ENCODE measurements around the gene ITGAE.
"Not testable (repeated sequence)": the region's sequence is repeated elsewhere in the genome, so short reads cannot be mapped to it uniquely, and the experiment has no call there.

The ITGAE gene

GRCh38 chr17:3788200-3788599 is 12.8 kb downstream of the ITGAE start:
- 100% methylated on average over 2 of the region's 2 CpGs for WGBS
- Histone ChIP-seq H3K27me3 (ENCODE audit: insufficient read depth, low read length) (no peaks in the 10 kb centered on the region), H3K4me3 (ENCODE audit: low read length) (no peak overlapping the region), H3K27ac (ENCODE audit: low read depth, low read length) (no peak overlapping the region), H3K36me3 (ENCODE audit: insufficient read depth, low read length) (no peaks in the 10 kb centered on the region), H3K9me3 (ENCODE audit: insufficient read depth, low read depth, low read length) (no peaks in the 10 kb centered on the region), H3K9ac (ENCODE audit: low read depth, low read length) (no peak overlapping the region), H3K4me1 (ENCODE audit: insufficient read depth, low read length) (no peaks in the 10 kb centered on the region)

- 91% methylated on average over 4 of the region's 5 CpGs for WGBS
- H3K36me3 ChIP-seq (ENCODE audit: insufficient read depth, low read length); H3K9ac ChIP-seq (ENCODE audit: low read depth, low read length); H3K27ac ChIP-seq (ENCODE audit: low read depth, low read length); H3K27me3 ChIP-seq (ENCODE audit: insufficient read depth, low read length); H3K4me3 ChIP-seq (ENCODE audit: low read length); H3K9me3 ChIP-seq (ENCODE audit: insufficient read depth, low read depth, low read length); H3K4me1 ChIP-seq (ENCODE audit: insufficient read depth, low read length): not testable (repeated sequence)
Measured at GRCh38 chr17:3785323-3785722, 15.7 kb downstream of the ITGAE start.

GRCh38 chr17:3782751-3783150 is 18.2 kb downstream of the ITGAE start:
- H3K27me3 ChIP-seq (ENCODE audit: insufficient read depth, low read length) = no peaks in the 10 kb centered on the region
- no peaks in the 10 kb centered on the region for H3K36me3 ChIP-seq (ENCODE audit: insufficient read depth, low read length)
- H3K27ac ChIP-seq (ENCODE audit: low read depth, low read length) = no peak overlapping the region
- 91% methylated on average over 8 of the region's 8 CpGs for WGBS
- no peak overlapping the region for H3K4me3 ChIP-seq (ENCODE audit: low read length)
- H3K4me1 ChIP-seq (ENCODE audit: insufficient read depth, low read length) = no peaks in the 10 kb centered on the region
- no peaks in the 10 kb centered on the region for H3K9me3 ChIP-seq (ENCODE audit: insufficient read depth, low read depth, low read length)
- H3K9ac ChIP-seq (ENCODE audit: low read depth, low read length) = no peak overlapping the region

- WGBS = 94% methylated on average over 5 of the region's 6 CpGs
- H3K27ac ChIP-seq (ENCODE audit: low read depth, low read length) = no peak overlapping the region
- no peaks in the 10 kb centered on the region for H3K4me1 ChIP-seq (ENCODE audit: insufficient read depth, low read length)
Measured at GRCh38 chr17:3780986-3781385, 20.0 kb downstream of the ITGAE start.

GRCh38 chr17:3777366-3778120 is 23.4 kb downstream of the ITGAE start:
- Histone ChIP-seq H3K9me3 (ENCODE audit: insufficient read depth, low read depth, low read length) (no peaks in the 10 kb centered on the region), H3K27me3 (ENCODE audit: insufficient read depth, low read length) (no peaks in the 10 kb centered on the region), H3K36me3 (ENCODE audit: insufficient read depth, low read length) (no peaks in the 10 kb centered on the region), H3K4me3 (ENCODE audit: low read length) (no peak overlapping the region), H3K27ac (ENCODE audit: low read depth, low read length) (no peak overlapping the region), H3K4me1 (ENCODE audit: insufficient read depth, low read length) (no peaks in the 10 kb centered on the region), H3K9ac (ENCODE audit: low read depth, low read length) (no peak overlapping the region)
- WGBS = 93% methylated on average over 20 of the region's 20 CpGs

More at GRCh38 chr17:3780986-3781385, 20.0 kb downstream of the ITGAE start:
- H3K36me3 ChIP-seq (ENCODE audit: insufficient read depth, low read length) = no peaks in the 10 kb centered on the region
- no peak overlapping the region for H3K4me3 ChIP-seq (ENCODE audit: low read length)
- H3K9me3 ChIP-seq (ENCODE audit: insufficient read depth, low read depth, low read length) = no peaks in the 10 kb centered on the region
- H3K9ac ChIP-seq (ENCODE audit: low read depth, low read length) = no peak overlapping the region
- H3K27me3 ChIP-seq (ENCODE audit: insufficient read depth, low read length) = no peaks in the 10 kb centered on the region

- no peaks in the 10 kb centered on the region for H3K27me3 ChIP-seq (ENCODE audit: insufficient read depth, low read length)
- no peaks in the 10 kb centered on the region for H3K9me3 ChIP-seq (ENCODE audit: insufficient read depth, low read depth, low read length)
- H3K4me1 ChIP-seq (ENCODE audit: insufficient read depth, low read length) = no peaks in the 10 kb centered on the region
- H3K36me3 ChIP-seq (ENCODE audit: insufficient read depth, low read length) = no peaks in the 10 kb centered on the region
- H3K4me3 ChIP-seq (ENCODE audit: low read length) = no peak overlapping the region
- 98% methylated on average over 3 of the region's 3 CpGs for WGBS
- no peak overlapping the region for H3K27ac ChIP-seq (ENCODE audit: low read depth, low read length)
- H3K9ac ChIP-seq (ENCODE audit: low read depth, low read length) = no peak overlapping the region
Measured at GRCh38 chr17:3773966-3774365, 27.0 kb downstream of the ITGAE start.

- no peak overlapping the region for H3K4me3 ChIP-seq (ENCODE audit: low read length)
- no peaks in the 10 kb centered on the region for H3K27me3 ChIP-seq (ENCODE audit: insufficient read depth, low read length)
- H3K9ac ChIP-seq (ENCODE audit: low read depth, low read length) = no peak overlapping the region
- no peaks in the 10 kb centered on the region for H3K36me3 ChIP-seq (ENCODE audit: insufficient read depth, low read length)
- WGBS = 60% methylated on average over 5 of the region's 5 CpGs
- no peaks in the 10 kb centered on the region for H3K9me3 ChIP-seq (ENCODE audit: insufficient read depth, low read depth, low read length)
- no peaks in the 10 kb centered on the region for H3K4me1 ChIP-seq (ENCODE audit: insufficient read depth, low read length)
- no peak overlapping the region for H3K27ac ChIP-seq (ENCODE audit: low read depth, low read length)
Measured at GRCh38 chr17:3773511-3773910, 27.5 kb downstream of the ITGAE start.

GRCh38 chr17:3772764-3773163 is 28.2 kb downstream of the ITGAE start:
- WGBS = 72% methylated on average over 12 of the region's 12 CpGs

GRCh38 chr17:3771140-3771539 is 29.8 kb downstream of the ITGAE start:
- H3K4me3 ChIP-seq (ENCODE audit: low read length) = no peak overlapping the region
- H3K4me1 ChIP-seq (ENCODE audit: insufficient read depth, low read length) = no peaks in the 10 kb centered on the region
- 86% methylated on average over 16 of the region's 16 CpGs for WGBS
- H3K36me3 ChIP-seq (ENCODE audit: insufficient read depth, low read length) = no peaks in the 10 kb centered on the region
- H3K9ac ChIP-seq (ENCODE audit: low read depth, low read length) = no peak overlapping the region
- H3K27ac ChIP-seq (ENCODE audit: low read depth, low read length) = no peak overlapping the region
- no peaks in the 10 kb centered on the region for H3K9me3 ChIP-seq (ENCODE audit: insufficient read depth, low read depth, low read length)
- no peaks in the 10 kb centered on the region for H3K27me3 ChIP-seq (ENCODE audit: insufficient read depth, low read length)

More at GRCh38 chr17:3772764-3773163, 28.2 kb downstream of the ITGAE start:
- Histone ChIP-seq H3K27ac (ENCODE audit: low read depth, low read length) (no peak overlapping the region), H3K27me3 (ENCODE audit: insufficient read depth, low read length) (no peaks in the 10 kb centered on the region), H3K9ac (ENCODE audit: low read depth, low read length) (no peak overlapping the region), H3K4me1 (ENCODE audit: insufficient read depth, low read length) (no peaks in the 10 kb centered on the region), H3K36me3 (ENCODE audit: insufficient read depth, low read length) (no peaks in the 10 kb centered on the region), H3K4me3 (ENCODE audit: low read length) (no peak overlapping the region), H3K9me3 (ENCODE audit: insufficient read depth, low read depth, low read length) (no peaks in the 10 kb centered on the region)

- H3K36me3 ChIP-seq (ENCODE audit: insufficient read depth, low read length) = no peaks in the 10 kb centered on the region
- no peak overlapping the region for H3K27ac ChIP-seq (ENCODE audit: low read depth, low read length)
- no peak overlapping the region for H3K4me3 ChIP-seq (ENCODE audit: low read length)
- no peaks in the 10 kb centered on the region for H3K27me3 ChIP-seq (ENCODE audit: insufficient read depth, low read length)
- WGBS = 83% methylated on average over 8 of the region's 8 CpGs
- H3K9me3 ChIP-seq (ENCODE audit: insufficient read depth, low read depth, low read length) = no peaks in the 10 kb centered on the region
- H3K4me1 ChIP-seq (ENCODE audit: insufficient read depth, low read length) = no peaks in the 10 kb centered on the region
- no peak overlapping the region for H3K9ac ChIP-seq (ENCODE audit: low read depth, low read length)
Measured at GRCh38 chr17:3770466-3770865, 30.5 kb downstream of the ITGAE start.

- Histone ChIP-seq H3K4me1 (ENCODE audit: insufficient read depth, low read length) (no peaks in the 10 kb centered on the region), H3K9ac (ENCODE audit: low read depth, low read length) (no peak overlapping the region), H3K36me3 (ENCODE audit: insufficient read depth, low read length) (no peaks in the 10 kb centered on the region), H3K27me3 (ENCODE audit: insufficient read depth, low read length) (no peaks in the 10 kb centered on the region), H3K9me3 (ENCODE audit: insufficient read depth, low read depth, low read length) (no peaks in the 10 kb centered on the region), H3K4me3 (ENCODE audit: low read length) (no peak overlapping the region), H3K27ac (ENCODE audit: low read depth, low read length) (no peak overlapping the region)
- 85% methylated on average over 8 of the region's 8 CpGs for WGBS
Measured at GRCh38 chr17:3768769-3769168, 32.2 kb downstream of the ITGAE start.

GRCh38 chr17:3768341-3768740 is 32.6 kb downstream of the ITGAE start:
- Histone ChIP-seq H3K36me3 (ENCODE audit: insufficient read depth, low read length) (no peaks in the 10 kb centered on the region), H3K27me3 (ENCODE audit: insufficient read depth, low read length) (no peaks in the 10 kb centered on the region), H3K4me1 (ENCODE audit: insufficient read depth, low read length) (no peaks in the 10 kb centered on the region), H3K9me3 (ENCODE audit: insufficient read depth, low read depth, low read length) (no peaks in the 10 kb centered on the region), H3K27ac (ENCODE audit: low read depth, low read length) (no peak overlapping the region), H3K4me3 (ENCODE audit: low read length) (no peak overlapping the region), H3K9ac (ENCODE audit: low read depth, low read length) (no peak overlapping the region)
- WGBS = 93% methylated on average over 9 of the region's 9 CpGs

All from HUES64 (cell line).